Measurements from ENCODE around the gene LMX1B.

Gene LMX1B

GRCh38 chr9:126586236-126586635, 27.5 kb upstream of the LMX1B start:
- WGBS, 2 experiments (ENCODE audit: insufficient coverage in 2 of 2) = 93 to 95% methylated on average over 11 to 14 of the region's 14 CpGs
- no peaks in the 10 kb centered on the region for H3K9me3 ChIP-seq (ENCODE audit: control insufficient read depth, low read length)
- H3K27ac ChIP-seq (ENCODE audit: low read depth, low read length, severe bottlenecking) = no peak overlapping the region

DNA sequence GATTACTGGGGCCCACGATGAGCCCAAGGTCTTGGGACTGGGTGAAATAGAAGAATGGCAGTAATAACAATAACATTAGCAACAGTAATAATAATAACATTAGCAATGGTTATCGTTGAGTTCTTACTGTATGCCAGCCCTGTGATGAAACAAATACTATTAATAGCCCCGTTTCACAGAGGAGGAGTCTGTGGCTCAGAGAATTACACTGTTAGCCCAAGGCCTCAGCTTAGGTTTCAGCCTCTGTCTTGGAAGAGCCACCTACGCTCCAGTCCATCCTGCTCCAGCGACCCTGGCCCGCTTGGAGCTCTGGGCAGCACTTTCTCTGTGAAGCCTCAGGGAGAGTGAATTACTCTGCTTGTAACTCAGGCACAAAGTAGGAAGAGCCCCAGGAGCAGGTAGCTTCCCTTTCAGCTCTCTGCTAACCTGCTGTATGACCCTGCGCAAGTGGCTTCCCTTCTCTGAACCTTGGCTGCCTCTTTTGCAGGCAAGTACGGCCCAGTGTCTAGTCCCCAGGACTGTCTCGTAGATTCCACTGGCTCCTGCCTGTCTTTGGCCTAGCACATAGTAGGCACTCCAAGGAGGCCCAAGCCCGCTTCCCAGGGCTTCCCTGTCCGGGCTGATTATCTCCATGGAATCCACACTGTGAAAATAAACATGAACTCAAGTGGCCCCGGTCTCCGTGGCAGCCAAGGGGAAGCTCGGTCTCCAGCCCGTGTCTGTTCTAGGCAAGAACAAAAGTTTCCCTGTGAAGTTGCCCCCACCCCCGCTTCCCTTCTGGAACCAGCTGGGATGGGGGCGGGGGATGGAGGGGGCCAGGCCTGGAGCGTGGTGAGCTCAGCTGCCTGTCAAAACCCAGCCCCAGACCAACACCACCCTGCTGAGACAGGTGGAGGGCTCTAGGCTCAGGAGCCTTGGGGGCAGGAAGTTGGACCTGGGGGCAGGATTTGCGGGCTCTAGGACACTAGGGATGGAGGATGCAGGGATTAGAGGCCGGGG, 26.2 kb upstream of the LMX1B start:
- WGBS, 2 experiments (ENCODE audit: insufficient coverage in 2 of 2) = 75 to 81% methylated on average over 14 of the region's 20 CpGs
- Histone ChIP-seq H3K4me3 (ENCODE audit: extremely low read depth, insufficient read depth, low read length, poor library complexity, severe bottlenecking) (no peak overlapping the region), H3K36me3 (ENCODE audit: control insufficient read depth, insufficient read depth, low read length) (no peaks in the 10 kb centered on the region), H3K4me1 (ENCODE audit: control insufficient read depth, insufficient read depth, low read length, poor library complexity, severe bottlenecking) (peaks cover 14% of the 10 kb centered on the region), H3K9me3 (ENCODE audit: control insufficient read depth, low read length) (no peaks in the 10 kb centered on the region), H3K27ac (ENCODE audit: low read depth, low read length, severe bottlenecking) (peak overlapping the region; percentile 91)

More at GRCh38 chr9:126586236-126586635, 27.5 kb upstream of the LMX1B start:
- H3K4me1 ChIP-seq (ENCODE audit: control insufficient read depth, insufficient read depth, low read length, poor library complexity, severe bottlenecking) = peaks cover 14% of the 10 kb centered on the region
- H3K36me3 ChIP-seq (ENCODE audit: control insufficient read depth, insufficient read depth, low read length) = no peaks in the 10 kb centered on the region
- H3K4me3 ChIP-seq (ENCODE audit: extremely low read depth, insufficient read depth, low read length, poor library complexity, severe bottlenecking) = no peak overlapping the region

GRCh38 chr9:126588491-126589168, 25.1 kb upstream of the LMX1B start:
- Histone ChIP-seq H3K4me3 (ENCODE audit: extremely low read depth, insufficient read depth, low read length, poor library complexity, severe bottlenecking) (no peak overlapping the region), H3K27ac (ENCODE audit: low read depth, low read length, severe bottlenecking) (no peak overlapping the region), H3K36me3 (ENCODE audit: control insufficient read depth, insufficient read depth, low read length) (no peaks in the 10 kb centered on the region), H3K4me1 (ENCODE audit: control insufficient read depth, insufficient read depth, low read length, poor library complexity, severe bottlenecking) (peaks cover 14% of the 10 kb centered on the region), H3K9me3 (ENCODE audit: control insufficient read depth, low read length) (no peaks in the 10 kb centered on the region)
- WGBS, 2 experiments (ENCODE audit: insufficient coverage in 2 of 2) = 91 to 93% methylated on average over 9 of the region's 10 CpGs

DNA sequence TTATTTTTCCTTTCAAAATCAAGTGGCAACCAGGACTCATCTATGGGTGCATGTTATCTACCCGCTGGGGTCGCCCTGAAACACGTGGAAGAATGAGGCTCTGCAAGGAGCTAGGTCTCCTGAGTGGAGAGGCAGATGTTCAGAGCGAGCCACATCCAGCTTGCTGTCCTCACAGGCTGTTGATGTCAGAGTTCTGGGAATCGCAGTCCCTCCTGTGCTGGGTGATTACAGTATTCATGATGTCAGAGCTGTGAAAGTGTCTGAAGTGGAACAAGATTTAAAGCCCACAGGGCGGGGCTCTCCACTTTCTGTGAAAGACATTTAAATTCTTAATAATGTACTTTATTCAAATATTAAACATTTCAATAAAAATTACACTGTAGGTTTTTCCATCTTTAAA, 24.4 kb upstream of the LMX1B start:
- H3K4me1 ChIP-seq (ENCODE audit: control insufficient read depth, insufficient read depth, low read length, poor library complexity, severe bottlenecking) = peaks cover 14% of the 10 kb centered on the region
- no peaks in the 10 kb centered on the region for H3K9me3 ChIP-seq (ENCODE audit: control insufficient read depth, low read length)
- 90 to 100% methylated on average over 5 of the region's 6 CpGs for WGBS, 2 experiments (ENCODE audit: insufficient coverage in 2 of 2)
- H3K4me3 ChIP-seq (ENCODE audit: extremely low read depth, insufficient read depth, low read length, poor library complexity, severe bottlenecking) = no peak overlapping the region
- H3K27ac ChIP-seq (ENCODE audit: low read depth, low read length, severe bottlenecking) = no peak overlapping the region
- no peaks in the 10 kb centered on the region for H3K36me3 ChIP-seq (ENCODE audit: control insufficient read depth, insufficient read depth, low read length)

DNA sequence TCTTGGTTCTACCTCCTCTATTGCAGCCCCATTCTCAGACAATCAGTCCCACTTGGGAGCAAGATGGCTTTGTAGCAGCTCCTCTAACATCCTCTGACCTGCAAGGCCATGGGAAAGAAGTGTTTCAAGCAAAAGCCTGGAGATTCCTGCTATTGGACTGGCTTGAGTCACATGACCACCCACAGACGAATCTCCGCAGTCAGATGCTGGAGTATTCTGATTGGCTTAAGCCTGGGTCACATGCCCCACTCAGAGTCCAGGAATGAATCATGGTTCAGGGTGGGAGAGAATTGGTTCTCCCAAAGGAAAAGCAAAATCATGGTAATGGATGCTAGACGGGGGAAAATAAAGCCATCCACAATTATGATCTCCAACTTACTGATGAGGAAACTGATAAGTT, 22.6 kb upstream of the LMX1B start:
- WGBS, 2 experiments (ENCODE audit: insufficient coverage in 2 of 2) = 85% methylated on average over 2 of the region's 3 CpGs

GRCh38 chr9:126591922-126592321, 21.8 kb upstream of the LMX1B start:
- Histone ChIP-seq H3K4me3 (ENCODE audit: extremely low read depth, insufficient read depth, low read length, poor library complexity, severe bottlenecking) (no peak overlapping the region), H3K27ac (ENCODE audit: low read depth, low read length, severe bottlenecking) (no peak overlapping the region), H3K4me1 (ENCODE audit: control insufficient read depth, insufficient read depth, low read length, poor library complexity, severe bottlenecking) (peaks cover 12% of the 10 kb centered on the region), H3K36me3 (ENCODE audit: control insufficient read depth, insufficient read depth, low read length) (no peaks in the 10 kb centered on the region), H3K9me3 (ENCODE audit: control insufficient read depth, low read length) (peaks cover 5% of the 10 kb centered on the region)
- WGBS, 2 experiments (ENCODE audit: insufficient coverage in 2 of 2) = 80% methylated on average over 1 of the region's 3 CpGs; no CpG with 5 or more reads in 1 of the 2 experiments

More for the DNA sequence above, 22.6 kb upstream of the LMX1B start:
- peaks cover 3% of the 10 kb centered on the region for H3K9me3 ChIP-seq (ENCODE audit: control insufficient read depth, low read length)
- H3K36me3 ChIP-seq (ENCODE audit: control insufficient read depth, insufficient read depth, low read length) = no peaks in the 10 kb centered on the region
- peaks cover 14% of the 10 kb centered on the region for H3K4me1 ChIP-seq (ENCODE audit: control insufficient read depth, insufficient read depth, low read length, poor library complexity, severe bottlenecking)
- H3K4me3 ChIP-seq (ENCODE audit: extremely low read depth, insufficient read depth, low read length, poor library complexity, severe bottlenecking) = no peak overlapping the region
- no peak overlapping the region for H3K27ac ChIP-seq (ENCODE audit: low read depth, low read length, severe bottlenecking)

DNA sequence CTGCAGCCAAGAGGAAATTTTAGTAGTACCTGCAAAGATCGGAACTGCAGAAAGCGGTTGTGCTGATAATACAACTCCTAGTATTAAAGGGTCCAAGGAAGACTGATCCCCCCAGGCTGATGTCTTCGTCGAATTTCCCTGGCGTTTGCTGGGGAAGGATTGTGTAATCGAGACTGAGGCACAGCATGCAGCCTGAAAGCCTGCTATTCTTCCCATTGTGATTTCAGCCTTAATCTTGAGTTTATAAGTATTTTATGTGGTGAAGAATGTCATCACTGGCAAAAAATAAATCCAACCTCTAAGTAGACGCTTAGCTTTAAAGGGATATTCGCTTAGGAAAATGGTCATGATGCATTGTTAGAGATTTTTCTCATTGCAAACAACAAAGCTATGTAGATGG, 21.3 kb upstream of the LMX1B start:
- H3K4me3 ChIP-seq (ENCODE audit: extremely low read depth, insufficient read depth, low read length, poor library complexity, severe bottlenecking) = no peak overlapping the region
- 70 to 74% methylated on average over 7 to 8 of the region's 8 CpGs for WGBS, 2 experiments (ENCODE audit: insufficient coverage in 2 of 2)
- no peak overlapping the region for H3K27ac ChIP-seq (ENCODE audit: low read depth, low read length, severe bottlenecking)
- H3K4me1 ChIP-seq (ENCODE audit: control insufficient read depth, insufficient read depth, low read length, poor library complexity, severe bottlenecking) = peaks cover 12% of the 10 kb centered on the region
- H3K36me3 ChIP-seq (ENCODE audit: control insufficient read depth, insufficient read depth, low read length) = no peaks in the 10 kb centered on the region
- H3K9me3 ChIP-seq (ENCODE audit: control insufficient read depth, low read length) = peaks cover 5% of the 10 kb centered on the region

GRCh38 chr9:126595982-126596381, 17.7 kb upstream of the LMX1B start:
- H3K4me3 ChIP-seq (ENCODE audit: extremely low read depth, insufficient read depth, low read length, poor library complexity, severe bottlenecking) = no peak overlapping the region
- peaks cover 5% of the 10 kb centered on the region for H3K9me3 ChIP-seq (ENCODE audit: control insufficient read depth, low read length)
- no peaks in the 10 kb centered on the region for H3K36me3 ChIP-seq (ENCODE audit: control insufficient read depth, insufficient read depth, low read length)
- 100% methylated on average over 1 of the region's 2 CpGs; no CpG with 5 or more reads in 1 of the 2 experiments for WGBS, 2 experiments (ENCODE audit: insufficient coverage in 2 of 2)
- no peaks in the 10 kb centered on the region for H3K4me1 ChIP-seq (ENCODE audit: control insufficient read depth, insufficient read depth, low read length, poor library complexity, severe bottlenecking)
- H3K27ac ChIP-seq (ENCODE audit: low read depth, low read length, severe bottlenecking) = no peak overlapping the region

GRCh38 chr9:126599047-126599650, 14.6 kb upstream of the LMX1B start:
- Histone ChIP-seq H3K27ac (ENCODE audit: low read depth, low read length, severe bottlenecking) (no peak overlapping the region), H3K36me3 (ENCODE audit: control insufficient read depth, insufficient read depth, low read length) (no peaks in the 10 kb centered on the region), H3K9me3 (ENCODE audit: control insufficient read depth, low read length) (peaks cover 5% of the 10 kb centered on the region), H3K4me3 (ENCODE audit: extremely low read depth, insufficient read depth, low read length, poor library complexity, severe bottlenecking) (no peak overlapping the region), H3K4me1 (ENCODE audit: control insufficient read depth, insufficient read depth, low read length, poor library complexity, severe bottlenecking) (no peaks in the 10 kb centered on the region)
- WGBS, 2 experiments (ENCODE audit: insufficient coverage in 2 of 2) = 41 to 42% methylated on average over 3 to 5 of the region's 11 CpGs

All from mesodermal cell (in vitro differentiated cells).